ENCODE results near the gene PACRG.

Gene PACRG

DNA sequence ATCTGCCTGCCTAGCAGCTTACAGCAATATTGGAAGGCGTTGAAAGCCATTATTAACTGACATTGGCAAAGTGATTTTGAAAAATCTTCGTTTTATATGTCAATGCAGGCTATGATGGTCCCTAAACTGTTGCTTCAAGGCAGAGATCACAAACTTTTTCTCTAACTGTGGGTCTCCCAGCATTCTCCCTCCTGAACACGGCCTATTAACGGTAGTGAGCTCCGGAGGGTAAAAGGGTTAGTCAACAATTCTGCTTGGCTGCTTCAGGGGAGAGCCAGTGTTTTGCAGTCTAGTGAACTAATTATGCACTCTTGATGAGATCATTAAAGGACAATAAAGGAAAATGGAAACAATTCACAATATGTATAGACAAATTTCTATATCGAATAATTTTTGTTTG, 424.9 kb downstream of the PACRG start:
- DNase-seq = no peak

DNA sequence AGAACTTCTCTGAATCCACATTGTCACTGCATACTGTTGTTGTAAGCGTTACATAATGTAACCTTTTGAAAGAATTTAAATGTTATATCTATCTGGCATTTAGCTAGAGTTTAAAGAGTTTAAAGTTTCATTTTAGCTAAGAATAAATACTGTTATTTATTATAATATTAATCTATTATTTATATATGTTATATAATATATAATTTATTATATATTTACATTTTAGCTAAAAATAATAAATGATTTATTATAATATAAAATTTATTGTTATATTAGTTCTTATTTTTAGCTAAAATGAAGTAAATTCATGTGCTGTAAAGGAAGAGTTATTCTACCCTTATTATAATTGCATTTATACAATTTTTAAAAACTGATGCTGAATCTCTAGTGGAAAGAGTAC, 431.3 kb downstream of the PACRG start:
- DNase-seq = no peak

DNA sequence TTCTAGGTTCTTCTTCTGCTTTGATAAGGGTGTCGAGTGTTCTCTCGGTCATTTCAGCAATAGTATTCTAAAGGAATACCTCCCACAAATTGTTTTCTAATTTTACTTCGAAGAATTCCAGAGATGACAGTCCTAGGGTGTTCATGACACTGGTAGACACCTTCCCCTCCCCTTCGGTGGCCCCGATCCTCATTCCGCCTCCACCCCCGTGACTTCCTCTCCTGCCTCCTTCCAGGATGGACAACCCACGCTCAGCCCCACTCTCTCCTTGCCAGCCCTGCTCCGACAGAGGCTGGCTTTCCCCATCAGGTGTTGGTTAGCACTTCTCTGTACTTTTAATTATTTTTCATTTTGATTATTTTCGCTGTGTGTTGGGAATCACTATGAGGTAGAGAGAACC, 431.9 kb downstream of the PACRG start:
- DNase-seq = no peak

DNA sequence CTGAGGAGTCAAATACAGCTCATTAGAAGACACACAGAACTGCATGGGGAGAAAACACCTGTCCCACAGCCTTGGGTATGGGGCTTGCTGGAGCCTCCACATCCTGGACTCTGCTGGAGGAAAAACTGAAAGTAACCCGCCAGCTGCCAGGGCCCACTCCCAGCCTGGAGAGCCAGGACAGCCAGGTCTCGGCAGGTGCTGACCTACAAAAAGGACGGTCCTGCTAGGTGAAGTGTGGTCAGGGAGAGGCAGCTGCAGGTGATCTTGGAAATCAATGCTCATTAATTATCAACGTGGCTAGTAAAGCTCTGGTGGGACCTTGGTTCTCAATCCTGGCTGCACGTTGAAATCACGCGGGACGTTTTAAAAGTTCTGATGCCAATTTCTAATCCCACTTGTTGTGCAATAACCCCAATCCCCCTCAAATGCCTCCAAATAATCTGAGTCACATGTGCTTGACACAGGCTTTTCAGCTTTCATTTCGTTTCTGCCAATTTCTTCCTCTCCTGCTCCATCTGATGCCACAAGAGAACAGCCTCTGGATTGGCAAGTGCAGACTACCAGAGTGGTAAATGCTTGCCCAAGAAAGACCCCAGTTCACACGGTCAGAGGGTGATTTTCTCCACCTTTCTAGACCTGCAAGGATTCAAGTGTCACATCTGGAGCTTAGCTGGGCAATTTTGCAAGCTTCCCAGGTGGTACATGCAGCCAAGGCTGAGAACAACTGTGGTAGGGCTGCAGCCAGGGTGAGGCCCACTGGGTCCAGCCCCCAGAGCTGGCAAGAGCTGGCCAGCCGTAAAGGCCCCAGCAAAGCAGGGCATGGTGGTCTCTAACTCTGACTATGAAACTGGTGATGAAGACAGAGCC, 434.5 kb downstream of the PACRG start:
- DNase-seq = no peak

DNA sequence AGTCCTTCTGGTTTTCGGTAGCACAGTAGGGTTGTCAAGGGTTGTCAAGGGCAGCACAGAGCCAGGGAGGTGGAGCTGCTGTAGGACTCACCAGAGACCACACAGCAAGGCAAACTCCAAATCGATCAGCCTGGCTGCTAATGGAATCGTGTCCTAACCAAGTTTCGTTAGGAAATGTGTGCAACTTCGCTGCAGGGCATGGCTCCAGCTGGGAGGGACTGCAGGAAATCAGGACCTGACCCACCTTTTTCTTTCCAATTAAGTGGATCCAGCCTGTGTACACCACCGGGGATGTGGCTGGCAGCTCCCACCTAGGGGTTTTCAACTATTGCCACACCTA, 435.1 kb downstream of the PACRG start:
- no peak for DNase-seq

DNA sequence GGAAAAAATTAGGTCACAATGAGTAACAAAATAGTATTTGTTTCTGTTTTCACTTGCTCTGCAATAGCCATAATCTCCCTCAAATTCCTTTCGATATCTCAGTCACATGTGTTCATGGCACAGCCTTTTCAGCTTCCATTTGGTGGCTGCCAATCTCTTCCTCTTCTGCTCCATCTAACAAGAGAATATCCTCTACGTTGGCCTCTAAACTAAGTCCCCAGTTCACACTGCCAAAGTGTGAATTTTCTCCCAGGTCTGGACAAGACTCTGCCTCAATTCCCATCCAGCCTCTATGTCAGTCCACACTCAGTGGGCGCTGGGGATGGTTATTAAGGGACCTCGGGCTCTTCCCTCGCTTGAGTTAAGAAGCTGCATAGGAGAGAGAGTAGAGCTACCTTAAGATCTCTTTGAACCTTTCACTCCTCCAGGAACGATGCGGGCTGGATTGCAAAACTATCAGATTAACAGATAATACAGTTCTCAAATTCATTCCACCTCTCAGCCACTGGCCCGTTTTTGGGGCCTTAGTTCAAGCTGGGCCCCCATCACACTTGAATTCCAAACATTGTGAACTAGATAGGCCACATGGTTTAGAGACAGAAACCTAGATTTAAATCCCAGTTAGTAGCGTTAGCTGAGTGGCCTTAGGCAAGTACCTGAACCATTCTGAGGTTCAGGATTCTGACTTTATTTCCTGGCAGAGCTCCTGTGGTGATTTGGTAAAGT, 436.6 kb downstream of the PACRG start:
- DNase-seq = no peak

DNA sequence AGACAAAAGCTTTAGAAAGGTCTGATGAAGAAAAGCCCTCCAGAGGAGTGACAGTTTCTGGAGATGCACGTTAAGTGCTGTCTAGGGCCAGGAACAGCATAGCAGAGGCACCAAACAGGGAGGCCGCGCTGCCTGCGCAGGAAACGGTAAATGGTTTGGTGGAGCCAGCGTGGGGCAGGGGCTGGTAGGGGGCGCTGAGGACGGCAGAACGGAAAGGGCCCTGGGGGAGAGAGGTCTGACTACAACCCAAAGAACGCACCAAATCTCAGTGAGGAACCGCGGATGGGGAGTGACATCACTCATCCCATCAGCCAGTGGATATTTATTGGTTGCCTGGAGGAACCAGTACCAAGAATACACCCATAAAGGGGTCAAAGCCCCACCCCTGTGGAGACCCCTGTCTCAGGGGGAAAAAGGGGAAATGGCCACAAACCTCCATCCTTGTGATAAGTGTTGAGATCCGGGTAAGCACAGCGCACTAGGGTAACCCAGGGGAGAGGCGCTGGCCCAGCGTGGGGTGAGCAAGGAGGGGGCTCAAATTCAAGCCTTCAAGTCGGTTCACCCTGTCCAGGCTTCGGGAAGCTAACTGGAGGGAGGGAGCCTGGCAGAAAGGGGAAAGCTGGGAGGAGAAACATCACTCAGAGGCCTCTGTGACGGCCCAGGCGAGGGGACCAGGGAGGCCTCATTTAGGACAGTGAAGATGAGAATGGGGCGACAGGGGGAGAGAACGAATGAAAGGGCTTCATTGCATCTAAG, 437.6 kb downstream of the PACRG start:
- no peak for DNase-seq

DNA sequence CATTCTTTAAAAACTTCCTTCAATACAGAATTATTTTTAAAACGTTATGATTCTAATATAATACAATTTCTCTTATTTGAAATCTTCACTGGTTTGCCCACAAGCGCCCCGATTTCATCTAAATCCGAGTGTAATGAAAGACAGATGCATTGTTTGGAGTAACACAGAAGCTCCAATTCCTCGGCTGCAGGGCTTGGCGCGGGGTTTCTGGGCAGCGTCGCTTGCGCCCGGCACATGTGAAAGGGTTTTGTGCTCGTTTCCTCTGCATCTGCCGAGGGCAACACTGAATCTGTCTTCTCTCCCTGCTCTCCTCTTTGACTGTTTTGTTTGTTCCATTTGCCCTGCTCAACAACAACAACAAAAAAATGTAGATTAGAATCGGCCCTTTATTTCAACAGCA, 438.1 kb downstream of the PACRG start:
- DNase-seq = no peak

DNA sequence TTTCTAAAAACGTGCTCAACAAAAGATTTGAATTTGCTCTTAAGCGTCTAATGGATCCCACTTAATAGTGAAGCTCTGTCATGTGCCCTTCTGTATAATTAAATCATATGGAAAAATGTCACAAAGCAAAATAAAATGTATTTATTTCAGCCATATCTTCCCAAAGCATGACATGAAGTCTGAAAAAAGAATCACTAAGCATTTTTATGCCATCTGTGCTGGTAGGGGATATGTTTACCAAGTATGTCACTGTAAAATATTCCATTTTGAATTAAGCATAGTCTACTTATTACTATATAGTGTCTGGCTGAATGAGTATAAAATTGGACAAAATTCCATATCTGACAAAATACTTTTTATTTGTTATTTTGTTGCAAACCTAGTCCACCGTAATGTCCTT, 438.7 kb downstream of the PACRG start:
- DNase-seq = no peak

DNA sequence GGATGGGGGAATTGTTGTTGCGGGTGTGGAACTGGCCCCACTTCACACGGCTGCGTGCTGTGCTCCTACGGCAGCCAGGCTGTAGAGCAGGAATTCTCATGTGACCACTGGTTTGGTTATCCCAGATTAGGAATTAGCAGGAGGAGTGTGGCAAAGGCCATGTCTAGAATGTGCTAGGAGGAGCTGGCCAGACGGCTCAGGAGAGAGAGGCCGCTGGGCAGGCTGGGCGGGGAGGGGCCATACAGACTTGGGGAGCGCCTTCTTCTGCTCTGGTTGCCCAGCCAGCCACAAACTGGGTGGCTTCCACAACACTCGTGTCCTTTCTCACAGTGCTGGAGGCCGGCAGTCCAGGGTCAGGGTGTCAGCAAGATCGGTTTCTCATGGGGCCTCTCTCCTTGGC, 441.7 kb downstream of the PACRG start:
- DNase-seq = no peak

DNA sequence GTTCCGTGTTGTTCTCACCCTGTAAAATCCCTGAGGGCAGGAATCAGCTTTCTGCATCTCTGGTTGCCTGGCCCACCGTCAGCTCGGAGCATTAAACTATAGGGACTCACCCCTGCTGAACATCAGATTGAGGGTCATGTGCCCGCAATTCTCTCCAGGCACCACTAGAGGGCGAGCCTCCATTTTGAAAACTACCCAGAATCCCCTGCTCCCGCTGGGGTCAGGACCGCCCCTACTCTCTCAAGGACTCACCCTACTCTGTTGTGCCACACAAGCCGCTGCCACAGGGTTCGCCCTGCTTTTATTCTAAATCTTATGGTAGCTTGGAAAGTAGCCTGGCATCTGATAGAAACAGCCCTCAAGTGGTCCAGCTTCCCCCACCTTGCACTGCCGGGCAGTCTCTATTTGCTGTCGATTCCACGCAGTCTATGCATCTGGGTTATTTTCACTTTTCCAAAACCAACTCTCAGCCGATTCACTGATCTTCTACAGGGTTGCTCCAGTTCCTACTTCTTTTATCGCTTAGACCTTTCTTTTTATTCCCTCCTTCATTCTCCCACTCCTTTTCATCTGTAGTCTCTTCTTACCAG, 442.6 kb downstream of the PACRG start:
- no peak for DNase-seq

DNA sequence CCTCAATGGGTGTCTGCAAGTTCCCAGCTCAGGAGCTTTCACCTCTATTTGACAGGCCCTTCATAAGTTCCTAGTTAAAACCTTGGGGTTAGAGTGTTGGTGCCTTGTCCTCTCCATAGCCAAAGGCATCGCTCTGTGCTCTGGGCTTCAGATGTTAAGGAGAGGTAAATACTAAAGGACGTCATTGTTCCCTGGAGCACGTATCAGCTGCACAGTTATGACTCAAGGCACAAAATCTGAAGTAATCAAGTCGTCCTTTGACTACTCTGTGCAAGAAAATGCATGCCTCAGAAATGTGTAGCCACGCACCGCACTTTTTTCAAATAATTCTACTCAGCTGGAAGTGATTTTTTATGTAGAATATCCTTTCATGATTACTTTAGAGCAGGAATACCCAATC, 446.0 kb downstream of the PACRG start:
- no peak for DNase-seq

DNA sequence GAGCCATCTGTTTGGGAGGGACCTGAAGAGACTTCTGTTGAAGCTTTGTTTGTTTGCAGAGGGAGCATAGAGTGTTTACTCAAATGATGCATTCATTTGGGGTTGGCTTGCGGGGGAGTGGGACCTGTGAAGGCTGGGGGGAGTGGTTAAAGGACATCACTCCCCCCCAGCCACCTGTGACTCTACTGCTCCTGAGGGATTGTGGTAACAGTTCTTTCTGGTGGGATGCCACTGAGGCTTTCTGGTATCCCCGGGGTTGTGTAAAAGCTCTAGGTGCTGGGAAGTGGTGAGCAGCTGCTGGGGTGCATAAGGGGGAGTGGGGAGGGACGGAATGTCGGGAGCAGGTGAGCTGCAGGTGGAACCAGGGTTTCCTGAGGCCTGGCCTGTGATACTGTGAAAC, 447.5 kb downstream of the PACRG start:
- no peak for DNase-seq

DNA sequence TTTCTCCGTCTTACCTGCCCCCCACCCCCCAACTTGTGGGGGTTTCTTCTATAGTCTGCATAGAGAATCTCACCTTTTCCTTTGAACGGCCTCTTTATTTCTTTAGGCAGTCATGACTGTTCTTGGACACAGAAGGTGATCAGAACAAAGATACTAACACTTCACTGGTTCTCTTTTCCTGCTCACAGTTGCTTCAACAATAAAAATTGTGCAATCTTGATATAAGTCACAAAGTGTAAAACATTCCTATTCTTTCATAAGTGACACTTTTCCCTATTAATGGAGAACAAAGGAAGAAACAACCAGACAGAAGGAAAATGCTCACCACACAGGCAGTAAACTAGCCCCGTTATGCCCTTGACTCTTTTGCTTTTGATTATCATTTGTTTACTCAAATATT, 448.3 kb downstream of the PACRG start:
- DNase-seq = no peak

DNA sequence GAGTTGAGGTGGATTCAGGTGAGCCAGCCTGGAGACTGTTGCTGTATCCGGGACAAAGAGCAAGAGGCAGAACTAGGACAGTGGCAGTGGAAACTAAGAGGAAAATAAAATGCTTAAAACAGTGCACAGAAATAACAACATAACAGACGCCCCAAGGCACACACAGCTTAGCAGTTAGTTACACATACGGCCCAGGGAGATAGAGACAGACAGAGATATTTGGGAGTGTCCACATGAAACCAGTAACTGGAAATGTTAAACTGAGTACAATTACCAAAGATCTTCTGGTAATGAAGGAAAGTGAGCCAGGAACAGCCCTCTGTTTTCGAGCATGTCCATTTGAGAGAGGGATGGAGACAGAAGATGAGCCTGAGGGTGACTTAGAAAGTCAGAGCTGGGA, 449.2 kb downstream of the PACRG start:
- DNase-seq = no peak

DNA sequence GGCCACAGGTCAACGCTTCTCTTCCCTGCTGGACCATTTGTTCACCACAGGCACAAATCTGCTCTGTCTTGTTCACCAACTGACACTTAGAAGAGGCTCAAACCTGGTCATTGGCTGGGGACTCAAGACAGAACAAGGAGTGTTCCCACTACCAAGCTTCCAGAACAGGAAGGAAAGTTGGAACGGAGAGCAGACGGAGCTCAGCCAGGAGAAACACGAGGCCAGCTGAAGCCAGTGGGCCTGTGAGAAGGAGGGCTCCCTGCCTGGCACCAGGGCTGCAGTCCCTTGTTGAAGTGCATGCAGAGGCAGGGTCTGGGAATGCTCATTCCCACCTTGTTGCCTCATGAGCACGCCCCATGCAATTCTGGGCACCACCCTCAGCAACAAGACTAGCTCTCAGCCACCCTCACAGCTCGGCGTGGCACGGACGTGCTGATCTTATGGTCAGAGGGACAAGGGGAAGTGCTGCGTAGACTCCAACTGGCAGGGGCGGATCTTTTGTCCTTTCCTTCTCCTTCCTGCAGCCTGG, 450.2 kb downstream of the PACRG start:
- DNase-seq = no peak

DNA sequence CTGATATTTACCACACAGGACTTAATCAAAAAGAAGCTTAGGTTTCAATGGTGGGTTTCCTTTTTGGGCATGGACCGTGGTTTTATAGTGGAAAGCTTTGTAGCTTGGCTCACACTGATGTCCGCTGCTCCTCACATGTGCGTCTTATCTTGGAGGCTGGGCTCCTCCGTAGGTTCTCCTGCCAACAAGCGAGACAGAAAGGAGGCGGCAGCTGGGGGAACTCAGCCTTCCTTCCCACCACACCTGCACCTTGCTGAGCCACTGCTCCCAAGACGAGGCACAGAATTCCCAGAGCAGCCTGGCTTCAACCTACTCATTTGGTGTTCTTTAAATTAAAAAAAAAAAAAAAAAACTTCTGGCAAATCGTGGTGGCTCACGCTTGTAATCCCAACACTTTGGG, 451.3 kb downstream of the PACRG start:
- DNase-seq = no peak

DNA sequence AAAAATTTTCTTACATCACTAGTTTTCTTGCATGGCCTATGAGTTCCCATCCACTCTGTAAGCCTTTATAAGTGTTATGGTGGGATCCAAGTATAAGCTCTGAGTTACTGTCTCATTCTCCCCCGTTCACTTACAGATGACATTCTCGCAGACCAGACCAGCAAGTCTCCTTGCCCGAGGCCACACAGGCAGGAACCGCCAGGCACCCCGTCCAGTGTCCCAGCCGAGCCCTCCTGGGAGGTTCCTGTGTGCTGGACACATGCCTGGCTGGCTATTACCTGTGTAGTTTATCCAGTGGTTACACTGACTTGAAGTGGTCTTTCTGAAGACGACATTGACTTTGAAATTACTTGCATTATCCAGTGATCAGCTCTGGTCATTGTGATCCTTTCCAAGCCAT, 451.9 kb downstream of the PACRG start:
- DNase-seq = no peak

DNA sequence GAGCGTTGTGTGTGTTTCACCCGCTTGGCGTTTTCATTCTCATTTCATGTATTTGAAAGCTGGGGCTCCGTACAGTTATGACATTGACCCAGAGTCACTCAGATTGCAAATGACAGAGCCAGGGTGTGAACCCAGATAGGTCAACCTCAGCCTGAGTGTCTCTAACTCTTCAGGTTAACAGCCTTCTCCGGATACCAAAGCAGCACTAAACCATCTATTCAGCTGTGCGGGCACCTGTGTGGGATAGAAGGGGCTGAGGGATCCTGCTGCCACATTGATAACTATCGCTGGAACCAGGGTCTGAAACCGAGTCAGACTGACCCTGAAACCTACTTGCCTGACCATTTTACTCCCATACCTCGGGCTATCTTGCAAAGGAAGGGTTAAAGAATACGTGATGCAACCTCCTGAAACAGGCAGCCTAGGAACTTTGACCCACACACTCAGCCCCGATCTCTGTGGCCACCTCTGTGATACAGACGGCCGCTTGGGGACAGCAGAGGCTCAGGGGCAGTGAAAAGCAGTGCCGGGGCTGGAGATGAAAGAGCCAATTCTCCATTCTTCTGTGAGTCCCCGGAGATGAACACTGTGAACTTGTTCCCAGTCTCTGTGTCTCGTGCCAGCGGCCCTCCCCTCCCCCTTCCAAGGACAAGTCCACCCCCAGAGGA, 453.2 kb downstream of the PACRG start:
- DNase-seq = no peak

DNA sequence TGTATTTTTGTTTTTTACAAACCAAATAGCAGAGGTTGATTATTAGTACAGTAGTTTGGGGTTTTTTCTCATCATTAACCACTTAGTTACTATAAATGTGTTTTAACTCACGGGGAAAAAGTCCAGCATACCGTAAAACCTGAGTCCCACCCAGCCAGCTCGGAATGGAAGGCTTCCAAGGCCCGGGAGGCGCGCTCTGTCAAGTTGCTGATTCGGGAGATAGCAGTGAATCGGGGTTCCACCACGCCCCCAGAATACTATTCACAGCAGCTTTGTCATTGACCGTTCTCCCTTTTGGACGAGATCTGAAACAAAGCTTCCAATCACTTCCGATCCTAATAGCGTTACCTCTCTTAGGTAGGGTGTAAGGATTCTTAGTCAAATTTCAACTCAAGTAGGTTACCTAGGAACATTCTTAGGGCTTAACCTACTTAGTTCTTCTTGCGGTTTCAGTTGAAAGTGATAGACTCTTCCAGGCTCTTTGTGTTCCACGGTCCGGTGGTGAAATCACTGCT, 453.9 kb downstream of the PACRG start:
- no peak for DNase-seq

DNA sequence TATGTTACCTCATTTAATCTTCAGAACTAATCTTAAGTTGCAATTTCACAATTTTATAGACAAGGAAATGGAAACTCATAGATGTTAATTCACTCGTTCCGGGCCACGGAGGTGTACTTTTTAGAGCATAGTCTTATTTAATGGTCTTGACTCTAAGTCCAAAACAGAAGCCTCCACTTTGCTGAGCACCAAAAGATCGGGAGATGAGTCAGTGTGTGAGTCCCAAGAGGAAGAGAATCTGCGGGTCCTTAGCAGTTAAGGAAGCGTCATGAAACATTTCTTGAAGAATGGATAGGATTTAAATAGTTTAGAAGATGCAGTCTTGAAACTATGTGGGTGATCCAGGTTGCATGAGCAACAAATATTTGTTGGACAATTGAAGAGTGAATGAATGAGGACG, 454.9 kb downstream of the PACRG start:
- no peak for DNase-seq

DNA sequence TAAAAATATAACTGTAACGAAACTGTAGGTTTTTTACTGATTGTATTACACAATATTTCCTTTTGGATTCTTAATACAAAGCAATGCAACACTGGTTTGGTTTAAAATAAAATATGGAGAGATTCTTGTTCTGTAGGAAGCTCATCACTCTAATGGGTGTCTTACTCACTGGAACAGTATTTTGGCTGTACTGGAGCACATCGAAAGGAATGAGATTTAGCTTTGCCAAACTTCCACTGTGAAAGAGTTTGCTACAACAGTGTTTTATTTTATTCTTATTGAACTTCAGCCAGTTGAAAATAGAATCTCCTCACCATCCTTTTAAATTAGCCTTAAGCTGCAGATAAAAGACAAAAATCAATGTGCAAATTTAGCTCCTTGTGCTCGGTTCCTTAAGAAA, 456.0 kb downstream of the PACRG start:
- DNase-seq = no peak

DNA sequence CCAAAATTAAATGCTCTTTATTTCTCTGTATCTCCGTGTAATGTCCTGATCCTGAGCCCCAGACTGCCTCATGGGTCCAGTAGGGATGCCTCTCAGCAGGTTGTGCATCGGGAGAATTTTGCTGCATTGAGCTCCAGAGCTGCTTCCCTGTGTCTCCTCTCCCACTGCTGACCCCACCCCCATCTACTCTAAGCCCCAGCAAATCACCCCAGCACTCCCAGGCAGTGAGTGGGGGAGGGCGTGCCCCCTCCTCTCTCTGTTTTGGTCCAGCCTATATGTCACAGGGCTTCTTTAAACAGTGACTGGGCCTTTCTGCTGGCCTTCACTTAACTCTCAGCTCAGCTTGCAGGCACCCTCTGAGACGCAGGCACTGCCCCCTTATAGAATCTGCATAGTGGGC, 458.0 kb downstream of the PACRG start:
- DNase-seq = no peak
